Smooth muscle cell (in vitro differentiated cells): ENCODE data around the gene CLEC2B. TPM values are rescaled to one million over a fixed set of nuclear protein-coding genes. Genes with fewer than 3 reads are reported as not detected.

Experiments
- DNase-seq: peaks from one replicate; lab custom pipeline; 2025; ENCODE audit not compliant: unreplicated experiment; lab: John Stamatoyannopoulos, UW
- H2AFZ ChIP-seq: fragments of 200-600 bp; sonication (generic); 2 replicates; pipeline ENCODE4 v1.6.0; 2016; ENCODE audit warnings: antibody characterized with exemption, low read depth, mild to moderate bottlenecking
- H3F3A ChIP-seq: fragments of 200-600 bp; sonication (generic); 2 replicates; pipeline ENCODE4 v1.6.0; 2017; ENCODE audit warnings: antibody characterized with exemption, low read depth
- H3K27ac ChIP-seq: fragments of 200-600 bp; sonication (generic); 2 replicates; pipeline ENCODE4 v1.5.1; 2016; ENCODE audit warnings: low read depth, mild to moderate bottlenecking
- H3K27me3 ChIP-seq: fragments of 200-600 bp; sonication (generic); 2 replicates; pipeline ENCODE4 v1.6.1; 2016; ENCODE audit warnings: low read depth, mild to moderate bottlenecking
- H3K36me3 ChIP-seq: fragments of 200-600 bp; sonication (generic); 2 replicates; pipeline ENCODE4 v1.5.1; 2016; ENCODE audit warnings: low read depth
- H3K4me1 ChIP-seq: fragments of 200-600 bp; sonication (generic); 2 replicates; pipeline ENCODE4 v1.5.1; 2016; ENCODE audit warnings: low read depth
- H3K4me2 ChIP-seq: fragments of 200-600 bp; sonication (generic); 2 replicates; pipeline ENCODE4 v1.6.0; 2016; ENCODE audit warnings: mild to moderate bottlenecking
- H3K4me3 ChIP-seq: fragments of 200-600 bp; sonication (generic); 2 replicates; pipeline ENCODE4 v1.5.1; 2016; ENCODE audit warnings: mild to moderate bottlenecking
- H3K79me2 ChIP-seq: fragments of 200-600 bp; sonication (generic); 2 replicates; pipeline ENCODE4 v1.6.0; 2016; ENCODE audit warnings: low read depth, mild to moderate bottlenecking
- H3K9ac ChIP-seq: fragments of 200-600 bp; sonication (generic); 2 replicates; pipeline ENCODE4 v1.6.0; 2016; ENCODE audit warnings: low read depth
- H3K9me3 ChIP-seq: fragments of 200-600 bp; sonication (generic); replicated peaks from 2 replicates; pipeline ENCODE4 v1.5.1; 2016; ENCODE audit warnings: low read depth
- H4K20me1 ChIP-seq: fragments of 200-600 bp; sonication (generic); 2 replicates; pipeline ENCODE4 v1.6.0; 2016; ENCODE audit warnings: low read depth
- WGBS: methylation state at CpG from one replicate; pipeline ENCODE4 v1.1.7; 2016; ENCODE audit warnings: low lambda C conversion rate; 5-methylcytosine and 5-hydroxymethylcytosine counted together
- polyA plus RNA-seq: library from polyadenylated mRNA; unstranded; fragments of >200 nt; fragmentation: Nextera tagmentation; extraction: Ambion mirVana; gene quantifications from 2 replicates; pipeline ENCODE4 v1.2.1, GENCODE V29; 2016
- total RNA-seq: library from RNA; depleted of rRNA; stranded (reverse); fragments of >200 nt; gene quantifications from 2 replicates; pipeline ENCODE4 v1.2.3, GENCODE V29; 2014
- TF ChIP-seq, protein P1 (sequence below): fragments of 200-600 bp; sonication (generic); IDR thresholded peaks from 2 replicates; pipeline ENCODE4 v1.5.1; 2017; ENCODE audit warnings: borderline replicate concordance, mild to moderate bottlenecking, antibody characterized with exemption; ENCODE audit not compliant: insufficient read depth, poor library complexity, severe bottlenecking

The CLEC2B gene
- total and polyA plus RNA-seq, 2 experiments from 2014 or later = 12.0 to 13.6 TPM

DNA sequence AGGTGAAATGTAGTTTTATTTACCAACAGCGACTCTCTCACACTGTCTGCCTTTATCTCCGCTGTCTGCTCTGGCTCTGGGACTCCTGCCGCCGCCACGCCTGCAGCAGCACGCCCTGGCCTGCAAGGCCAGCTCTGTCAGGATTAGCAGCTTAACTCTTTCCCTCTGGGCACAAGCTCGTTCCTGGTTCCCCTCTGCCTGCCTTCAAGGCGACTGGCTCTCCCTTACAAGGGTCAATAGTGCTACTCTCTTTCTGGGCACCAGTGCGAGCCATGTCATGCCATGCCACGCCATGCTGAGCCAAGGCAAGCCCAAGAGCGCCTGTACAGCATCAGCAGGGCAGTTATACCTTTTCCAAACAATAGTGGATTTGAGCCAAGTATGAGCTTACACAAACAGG is 3.6 kb upstream of the CLEC2B start:
- peak overlapping the region; percentile 77 for H3K4me2 ChIP-seq
- H3K27me3 ChIP-seq = no peaks in the 10 kb centered on the region
- H3K27ac ChIP-seq = peak overlapping the region; percentile 40
- H3K9ac ChIP-seq = no peak overlapping the region
- H3K9me3 ChIP-seq = no peaks in the 10 kb centered on the region
- H4K20me1 ChIP-seq = no peaks in the 10 kb centered on the region
- TF ChIP-seq, protein P1, sequence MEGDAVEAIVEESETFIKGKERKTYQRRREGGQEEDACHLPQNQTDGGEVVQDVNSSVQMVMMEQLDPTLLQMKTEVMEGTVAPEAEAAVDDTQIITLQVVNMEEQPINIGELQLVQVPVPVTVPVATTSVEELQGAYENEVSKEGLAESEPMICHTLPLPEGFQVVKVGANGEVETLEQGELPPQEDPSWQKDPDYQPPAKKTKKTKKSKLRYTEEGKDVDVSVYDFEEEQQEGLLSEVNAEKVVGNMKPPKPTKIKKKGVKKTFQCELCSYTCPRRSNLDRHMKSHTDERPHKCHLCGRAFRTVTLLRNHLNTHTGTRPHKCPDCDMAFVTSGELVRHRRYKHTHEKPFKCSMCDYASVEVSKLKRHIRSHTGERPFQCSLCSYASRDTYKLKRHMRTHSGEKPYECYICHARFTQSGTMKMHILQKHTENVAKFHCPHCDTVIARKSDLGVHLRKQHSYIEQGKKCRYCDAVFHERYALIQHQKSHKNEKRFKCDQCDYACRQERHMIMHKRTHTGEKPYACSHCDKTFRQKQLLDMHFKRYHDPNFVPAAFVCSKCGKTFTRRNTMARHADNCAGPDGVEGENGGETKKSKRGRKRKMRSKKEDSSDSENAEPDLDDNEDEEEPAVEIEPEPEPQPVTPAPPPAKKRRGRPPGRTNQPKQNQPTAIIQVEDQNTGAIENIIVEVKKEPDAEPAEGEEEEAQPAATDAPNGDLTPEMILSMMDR = no peak
- H3K36me3 ChIP-seq = no peaks in the 10 kb centered on the region
- H3K4me3 ChIP-seq = no peak overlapping the region
- peaks cover 35% of the 10 kb centered on the region for H3K4me1 ChIP-seq
- WGBS = 35% methylated on average over 11 of the region's 11 CpGs
- H3K79me2 ChIP-seq = no peaks in the 10 kb centered on the region
- no peak for DNase-seq
- peaks cover 11% of the 10 kb centered on the region for H3F3A ChIP-seq
- H2AFZ ChIP-seq = peak overlapping the region; percentile 42

DNA sequence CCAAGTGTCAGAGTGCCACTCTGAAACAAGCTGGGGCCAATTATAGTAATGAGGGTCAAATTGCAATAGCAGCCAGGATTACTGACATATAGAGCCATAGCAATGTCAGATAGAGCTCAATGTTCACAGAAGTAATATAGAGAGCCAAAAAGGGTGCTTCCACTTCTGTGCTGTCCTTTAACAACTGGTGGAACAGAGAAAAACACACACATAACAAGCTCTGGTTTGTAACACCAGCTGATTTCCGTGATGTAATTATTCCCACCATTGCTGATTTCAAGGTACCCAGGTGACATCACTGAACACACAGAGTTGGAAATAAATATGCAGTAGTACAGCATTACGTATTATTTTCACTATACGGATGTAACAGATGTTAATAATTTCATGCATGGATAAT is 3.0 kb upstream of the CLEC2B start:
- peaks cover 35% of the 10 kb centered on the region for H3K4me1 ChIP-seq
- H2AFZ ChIP-seq = peak overlapping the region; percentile 42
- WGBS = 69% methylated on average over 3 of the region's 3 CpGs
- H3K9me3 ChIP-seq = no peaks in the 10 kb centered on the region
- H3K27me3 ChIP-seq = no peaks in the 10 kb centered on the region
- TF ChIP-seq, protein P1 = no peak
- H3K9ac ChIP-seq = no peak overlapping the region
- peaks cover 11% of the 10 kb centered on the region for H3F3A ChIP-seq
- no peak overlapping the region for H3K4me3 ChIP-seq
- H3K27ac ChIP-seq = peak overlapping the region; percentile 29
- no peaks in the 10 kb centered on the region for H3K36me3 ChIP-seq
- DNase-seq = no peak
- H3K79me2 ChIP-seq = no peaks in the 10 kb centered on the region
- H3K4me2 ChIP-seq = peak overlapping the region; percentile 77
- H4K20me1 ChIP-seq = no peaks in the 10 kb centered on the region

DNA sequence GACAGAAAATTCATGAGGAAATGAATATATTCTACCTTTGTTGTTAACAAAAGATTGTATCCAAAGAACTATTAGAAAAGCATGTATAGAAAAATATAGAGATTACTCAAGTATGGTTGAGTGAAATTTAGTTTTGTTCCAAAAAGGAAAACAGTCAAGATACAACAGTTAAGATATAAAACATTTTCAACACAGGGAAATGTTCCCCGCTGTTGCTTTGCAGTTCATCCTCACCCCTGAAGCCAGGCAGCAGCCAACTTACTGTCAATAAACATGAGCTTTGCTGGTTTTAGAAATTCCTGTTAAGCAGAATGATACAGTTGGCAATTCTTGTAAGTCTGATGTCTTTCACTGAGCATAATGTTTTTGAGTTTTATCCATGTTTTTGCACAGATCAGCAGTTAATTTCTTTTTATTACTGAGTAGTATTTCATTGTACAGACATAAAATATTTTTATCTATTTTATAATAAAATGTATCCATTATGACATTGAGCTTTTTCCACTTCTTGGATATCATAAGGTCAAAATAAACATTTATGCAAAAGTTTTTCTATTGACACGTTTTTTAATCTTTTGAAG is 1.2 kb upstream of the CLEC2B start:
- Histone ChIP-seq H3K27ac (peak overlapping the region; percentile 76), H3K9ac (peak overlapping the region; percentile 53), H3K79me2 (no peaks in the 10 kb centered on the region), H4K20me1 (no peaks in the 10 kb centered on the region), H3K4me1 (peaks cover 35% of the 10 kb centered on the region), H3K4me3 (peak overlapping the region; percentile 44), H3K27me3 (no peaks in the 10 kb centered on the region), H3K4me2 (peak overlapping the region; percentile 78), H3K36me3 (no peaks in the 10 kb centered on the region), H3K9me3 (no peaks in the 10 kb centered on the region), H2AFZ (peak overlapping the region; percentile 90), H3F3A (peaks cover 11% of the 10 kb centered on the region)
- TF ChIP-seq, protein P1 = no peak
- no peak for DNase-seq
- WGBS = 67% methylated on average over 2 of the region's 2 CpGs

DNA sequence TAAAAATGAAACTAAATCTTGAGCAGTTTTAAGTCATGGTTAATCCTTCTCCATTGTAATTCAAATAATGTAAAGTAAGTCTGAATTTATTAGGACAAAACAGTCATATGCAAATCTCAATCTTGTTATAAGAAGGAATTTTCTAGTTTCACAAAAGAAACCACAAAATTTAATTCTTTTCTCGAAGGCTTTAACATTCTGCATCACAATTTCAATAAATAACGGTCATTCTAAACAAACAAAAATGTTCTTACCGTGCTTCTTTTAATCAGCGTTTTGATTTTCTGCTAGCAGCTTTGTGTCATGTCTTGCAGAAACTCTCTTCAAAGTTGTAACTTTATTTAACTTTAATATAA is 225 bp downstream of the CLEC2B start:
- TF ChIP-seq, protein P1 = no peak
- peaks cover 4% of the 10 kb centered on the region for H3K9me3 ChIP-seq
- peaks cover 35% of the 10 kb centered on the region for H3K4me1 ChIP-seq
- no peaks in the 10 kb centered on the region for H3K36me3 ChIP-seq
- peak overlapping the region; percentile 90 for H2AFZ ChIP-seq
- H3K27me3 ChIP-seq = no peaks in the 10 kb centered on the region
- peak overlapping the region; percentile 44 for H3K4me3 ChIP-seq
- H3F3A ChIP-seq = peaks cover 11% of the 10 kb centered on the region
- H3K4me2 ChIP-seq = peak overlapping the region; percentile 78
- H3K9ac ChIP-seq = no peak overlapping the region
- H3K79me2 ChIP-seq = no peaks in the 10 kb centered on the region
- no peak for DNase-seq
- peak overlapping the region; percentile 76 for H3K27ac ChIP-seq
- H4K20me1 ChIP-seq = no peaks in the 10 kb centered on the region
- 81% methylated on average over 4 of the region's 4 CpGs for WGBS
